K562 (cell line): ENCODE results near the gene ZBTB8A. TPM values are rescaled to one million over a fixed set of nuclear protein-coding genes. Genes with fewer than 3 reads are reported as not detected.

ENCODE experiments used
- DIDO1 ChIP-seq: fragments of 450-650 bp; IDR thresholded peaks from 2 replicates; pipeline ENCODE4 v1.6.1; 2016; ENCODE audit warnings: low read depth, missing biosample characterization, missing genetic modification characterization
- HBP1 ChIP-seq: fragments of 450-650 bp; formaldehyde crosslinking; IDR thresholded peaks from 2 replicates; pipeline ENCODE4 v1.4.0; 2022; ENCODE audit warnings: missing genetic modification characterization
- MAX ChIP-seq: sonication (generic); formaldehyde crosslinking; IDR thresholded peaks from 2 replicates; pipeline ENCODE4 v1.9.0; 2022; ENCODE audit warnings: mild to moderate bottlenecking, missing genetic modification reagents
- MYBL2 ChIP-seq, 2 experiments: fragments of 450-650 bp in 1 of 2; sonication (generic) in 1 of 2; formaldehyde crosslinking in 1 of 2; IDR thresholded peaks; 2 replicates each; pipeline versions ENCODE4 v1.6.1 to v1.8.1; 2017 to 2022; ENCODE audit warnings: borderline replicate concordance in 1 of 2, inconsistent platforms in 1 of 2, low read depth in 1 of 2, mild to moderate bottlenecking in 1 of 2, missing genetic modification reagents in 1 of 2, moderate library complexity in 1 of 2
- NCOA2 ChIP-seq, 2 experiments: fragments of 450-650 bp; IDR thresholded peaks; 2 replicates each; pipeline ENCODE4 v1.6.1; 2018; ENCODE audit warnings: mild to moderate bottlenecking in 2 of 2, moderate library complexity in 1 of 2; ENCODE audit not compliant: partially characterized antibody in 2 of 2
- XRCC5 ChIP-seq: fragments of 200-400 bp; formaldehyde crosslinking; IDR thresholded peaks from 2 replicates; pipeline ENCODE4 v1.6.1; 2017; ENCODE audit warnings: low read depth, mild to moderate bottlenecking, low read length
- ZBTB40 ChIP-seq, 2 experiments: fragments of 450-650 bp in 1 of 2; sonication (generic) in 1 of 2; formaldehyde crosslinking in 1 of 2; IDR thresholded peaks; 2 replicates each; pipeline versions ENCODE4 v1.7.1 to v1.9.0; 2016 to 2022; ENCODE audit warnings: inconsistent platforms in 1 of 2, mild to moderate bottlenecking in 1 of 2, missing genetic modification reagents in 1 of 2
- ZFP1 ChIP-seq: fragments of 450-650 bp; formaldehyde crosslinking; IDR thresholded peaks from 2 replicates; pipeline ENCODE4 v1.4.0; 2020; ENCODE audit warnings: mild to moderate bottlenecking, mixed read lengths
- ZFP30 ChIP-seq: fragments of 250-450 bp; sonication (Bioruptor Pico); IDR thresholded peaks from 2 replicates; pipeline ENCODE4 v1.8.0; 2022; ENCODE audit warnings: moderate library complexity, mild to moderate bottlenecking, inconsistent platforms, borderline replicate concordance
- ZNF12 ChIP-seq: sonication (generic); formaldehyde crosslinking; IDR thresholded peaks from 2 replicates; pipeline ENCODE4 v1.4.0; 2020; ENCODE audit warnings: mild to moderate bottlenecking, missing genetic modification reagents
- ZNF253 ChIP-seq: fragments of 250-450 bp; sonication (Bioruptor Pico); conservative IDR thresholded peaks from 2 replicates; pipeline ENCODE4 v1.6.1; 2021; ENCODE audit warnings: mild to moderate bottlenecking
- ZNF584 ChIP-seq: fragments of 200-800 bp; sonication (Bioruptor generic); IDR thresholded peaks from 2 replicates; pipeline ENCODE4 v1.6.1; 2016; ENCODE audit warnings: low read depth, mild to moderate bottlenecking, missing genetic modification characterization, missing compliant biosample characterization
- polyA plus RNA-seq, 8 experiments: library from polyadenylated mRNA; depleted of rRNA in 4 of 8; stranded (reverse) in 5 of 8; unstranded in 3 of 8; fragments of >200 nt; fragmentation: Nextera tagmentation in 2 of 8; fragmentation: Illumina TruSeq in 1 of 8; extraction: Ambion mirVana in 2 of 8; extraction: Trizol in 1 of 8; gene quantifications; 2 replicates each; pipeline versions ENCODE4 v1.2.1 to v1.2.3, GENCODE V29; 2011 to 2014; ENCODE audit warnings: inconsistent platforms in 1 of 8, missing spikeins in 1 of 8
- total RNA-seq, 7 experiments: library from RNA; depleted of rRNA in 6 of 7; stranded (reverse); fragments of >200 nt in 6 of 7; fragmentation: Illumina TruSeq in 2 of 7; extraction: Trizol in 2 of 7; gene quantifications; 2 replicates each; pipeline versions ENCODE4 v1.2.1 to v1.2.3, GENCODE V29; 2011 to 2021; ENCODE audit warnings: low replicate concordance in 1 of 7

Gene ZBTB8A
- total and polyA plus RNA-seq, 9 of the 15 experiments (the other 6 are each of a cell fraction or from before 2014, with no cell fraction given) = 0.01 to 0.64 (median 0.09) TPM

GRCh38 chr1:32611859-32612188, 72.6 kb downstream of the ZBTB8A start (continued):
- TF ChIP-seq ZBTB40 (IDR thresholded peaks at IDR 0.05) = no peak
- TF ChIP-seq ZBTB40 (CRISPR knock-in tag; IDR thresholded peaks at IDR 0.05) = no peak
- no peak for TF ChIP-seq XRCC5
- no peak for TF ChIP-seq ZFP1 (CRISPR knock-in tag)
- no peak for TF ChIP-seq ZNF12 (CRISPR knock-in tag)
- TF ChIP-seq ZNF253 (CRISPR knock-in tag) = no peak
- no peak for TF ChIP-seq MAX
- no peak for TF ChIP-seq ZNF584 (CRISPR knock-in tag)
- no peak for TF ChIP-seq NCOA2 (IDR thresholded peaks at IDR 0.05; ENCODE audit: partially characterized antibody in 2 of 2)
- no peak for TF ChIP-seq DIDO1 (tag)
- no peak for TF ChIP-seq ZFP30 (CRISPR knock-in tag)
- no peak for TF ChIP-seq HBP1
- no peak for TF ChIP-seq MYBL2 (IDR thresholded peaks at IDR 0.05; ENCODE audit: low read depth)
- TF ChIP-seq MYBL2 (CRISPR knock-in tag; IDR thresholded peaks at IDR 0.05; ENCODE audit: borderline replicate concordance) = no peak
- TF ChIP-seq, all 486 proteins: peak for 0
